CD4-positive, alpha-beta T cell treated with Interleukin-17A for 4 hours (primary cell): Measurements from ENCODE around the gene FAM98C.
A peak's percentile ranks its signal among the peaks of the same experiment; 100 is the strongest.

ENCODE experiments used
- DNase-seq: peaks from one replicate; pipeline ENCODE4 v3.0.0-alpha.2; 2020; ENCODE audit warnings: mixed read lengths

Gene FAM98C

GRCh38 chr19:38381138-38381537 lies 21.8 kb upstream of the FAM98C start:
- no peak for DNase-seq

- no peak for DNase-seq
Measured at GRCh38 chr19:38383184-38383583, 19.7 kb upstream of the FAM98C start.

- DNase-seq, result no peak
Measured at GRCh38 chr19:38383743-38384142, 19.1 kb upstream of the FAM98C start.

GRCh38 chr19:38384209-38385027 lies 18.5 kb upstream of the FAM98C start:
- DNase-seq, result no peak

- no peak for DNase-seq
Measured at GRCh38 chr19:38385057-38385803, 17.7 kb upstream of the FAM98C start.

GRCh38 chr19:38385804-38386257 lies 17.1 kb upstream of the FAM98C start:
- DNase-seq, result no peak

- no peak for DNase-seq
Measured at GRCh38 chr19:38386300-38386970, 16.5 kb upstream of the FAM98C start.

GRCh38 chr19:38386971-38387549 lies 15.8 kb upstream of the FAM98C start:
- no peak for DNase-seq

- DNase-seq, result peak; percentile 84
Measured at GRCh38 chr19:38387550-38388348, 15.1 kb upstream of the FAM98C start, which contains the start of gene GGN. Gene GGN (minus strand): TSS chr19:38388034. CDS start chr19:38387261, 773 bp downstream.

GRCh38 chr19:38388349-38389100 lies 14.4 kb upstream of the FAM98C start, which contains the start of gene SPRED3:
Gene SPRED3 (plus strand): TSS chr19:38388697. CDS start chr19:38390303, 1,606 bp downstream.
- DNase-seq, result peak; percentile 53

- no peak for DNase-seq
Measured at GRCh38 chr19:38389101-38389925, 13.6 kb upstream of the FAM98C start.

GRCh38 chr19:38389957-38390924 lies 12.7 kb upstream of the FAM98C start:
- no peak for DNase-seq

GRCh38 chr19:38391911-38392464 lies 10.9 kb upstream of the FAM98C start:
- no peak for DNase-seq

GRCh38 chr19:38392707-38393308 lies 10.1 kb upstream of the FAM98C start:
- no peak for DNase-seq

GRCh38 chr19:38394488-38394887 lies 8.4 kb upstream of the FAM98C start:
- DNase-seq, result peak; percentile 77

- peak; percentile 66 for DNase-seq
Measured at GRCh38 chr19:38395381-38396114, 7.3 kb upstream of the FAM98C start.

GRCh38 chr19:38399081-38399480 lies 3.8 kb upstream of the FAM98C start:
- DNase-seq, result no peak
